Measurements from ENCODE around the gene PLCL2. TPM values are rescaled to one million over a fixed set of nuclear protein-coding genes. Genes with fewer than 3 reads are reported as not detected.

Gene PLCL2
- total RNA-seq, 1 experiment from 2014 or later = 32.1 TPM

- H3K4me1 ChIP-seq (ENCODE audit: insufficient read depth, low read length) = no peaks in the 10 kb centered on the region
- H3K79me2 ChIP-seq (ENCODE audit: insufficient read depth, low read length) = no peaks in the 10 kb centered on the region
- no peak overlapping the region for H2AFZ ChIP-seq (ENCODE audit: low read length)
- no peaks in the 10 kb centered on the region for H4K20me1 ChIP-seq (ENCODE audit: control insufficient read depth, insufficient read depth, insufficient read length)
- H3K56ac ChIP-seq (ENCODE audit: insufficient read length, low read depth, low read length) = no peak overlapping the region
- no peak overlapping the region for H2BK15ac ChIP-seq (ENCODE audit: low read depth, low read length)
- H4K8ac ChIP-seq (replicated peaks; ENCODE audit: insufficient read length, low read depth, low read length) = no peak overlapping the region
- no peak overlapping the region for H2BK5ac ChIP-seq (ENCODE audit: insufficient read length, low read length)
- H3K27ac ChIP-seq (ENCODE audit: insufficient read length, low read depth, low read length) = no peak overlapping the region
- no peaks in the 10 kb centered on the region for H3K23me2 ChIP-seq (ENCODE audit: insufficient read length, low read depth, low read length, poor library complexity, severe bottlenecking)
- no peak overlapping the region for H3K14ac ChIP-seq (ENCODE audit: insufficient read depth, low read length)
- H2BK120ac ChIP-seq (ENCODE audit: low read depth, low read length, poor library complexity, severe bottlenecking) = no peak overlapping the region
- no peak overlapping the region for H3T11ph ChIP-seq (ENCODE audit: low read length)
- TF ChIP-seq, protein P1, sequence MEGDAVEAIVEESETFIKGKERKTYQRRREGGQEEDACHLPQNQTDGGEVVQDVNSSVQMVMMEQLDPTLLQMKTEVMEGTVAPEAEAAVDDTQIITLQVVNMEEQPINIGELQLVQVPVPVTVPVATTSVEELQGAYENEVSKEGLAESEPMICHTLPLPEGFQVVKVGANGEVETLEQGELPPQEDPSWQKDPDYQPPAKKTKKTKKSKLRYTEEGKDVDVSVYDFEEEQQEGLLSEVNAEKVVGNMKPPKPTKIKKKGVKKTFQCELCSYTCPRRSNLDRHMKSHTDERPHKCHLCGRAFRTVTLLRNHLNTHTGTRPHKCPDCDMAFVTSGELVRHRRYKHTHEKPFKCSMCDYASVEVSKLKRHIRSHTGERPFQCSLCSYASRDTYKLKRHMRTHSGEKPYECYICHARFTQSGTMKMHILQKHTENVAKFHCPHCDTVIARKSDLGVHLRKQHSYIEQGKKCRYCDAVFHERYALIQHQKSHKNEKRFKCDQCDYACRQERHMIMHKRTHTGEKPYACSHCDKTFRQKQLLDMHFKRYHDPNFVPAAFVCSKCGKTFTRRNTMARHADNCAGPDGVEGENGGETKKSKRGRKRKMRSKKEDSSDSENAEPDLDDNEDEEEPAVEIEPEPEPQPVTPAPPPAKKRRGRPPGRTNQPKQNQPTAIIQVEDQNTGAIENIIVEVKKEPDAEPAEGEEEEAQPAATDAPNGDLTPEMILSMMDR (conservative IDR thresholded peaks at IDR 0.05) = no peak
- H3K18ac ChIP-seq (ENCODE audit: insufficient read length, low read depth, low read length) = no peak overlapping the region
- no peak overlapping the region for H4K5ac ChIP-seq (ENCODE audit: insufficient read length, low read depth, low read length)
- H4K91ac ChIP-seq (ENCODE audit: insufficient read length, low read depth, low read length) = no peak overlapping the region
- no peak overlapping the region for H2BK12ac ChIP-seq (ENCODE audit: insufficient read length, low read depth, low read length)
- H3K9me3 Mint-ChIP-seq = no peaks in the 10 kb centered on the region
- no peak overlapping the region for H3K4ac ChIP-seq (ENCODE audit: low read depth, low read length)
- no CpG with 5 or more reads among the region's 6 CpGs for WGBS (ENCODE audit: extremely low coverage, insufficient read length, low lambda C conversion rate)
- no peak overlapping the region for H3K4me3 Mint-ChIP-seq
- no peaks in the 10 kb centered on the region for H3K79me1 ChIP-seq (ENCODE audit: insufficient read depth, low read depth, low read length, poor library complexity, severe bottlenecking)
- DNase-seq = no peak
- no peaks in the 10 kb centered on the region for H3K27me3 Mint-ChIP-seq (ENCODE audit: low read depth)
- no peak overlapping the region for H3K4me2 ChIP-seq (ENCODE audit: insufficient read depth, insufficient read length, low read length)
- no peaks in the 10 kb centered on the region for H3K27me3 ChIP-seq (ENCODE audit: insufficient read depth, low read length)
- no peaks in the 10 kb centered on the region for H3K9me3 ChIP-seq (ENCODE audit: control insufficient read depth, low read depth, low read length)
- H2BK20ac ChIP-seq (ENCODE audit: low read depth, low read length, poor library complexity, severe bottlenecking) = no peak overlapping the region
- peaks cover 0 to 6% (median 0%) of the 10 kb centered on the region in 3 experiments; a peak in 2 of 7 replicates for H3K36me3 Mint-ChIP-seq (ENCODE audit: insufficient read depth in 1 of 3, low read depth in 3 of 3)
- no peak overlapping the region for H3K23ac ChIP-seq (ENCODE audit: insufficient read length, low read depth, low read length)
- H3K9ac ChIP-seq (ENCODE audit: extremely low read depth, insufficient read length, low read length) = no peak overlapping the region
- peaks cover 8 to 13% of the 10 kb centered on the region in 2 experiments for H3K4me1 Mint-ChIP-seq
- no peak overlapping the region for H2AK5ac ChIP-seq (ENCODE audit: insufficient read length, low read length)
- H3K27ac Mint-ChIP-seq = peak overlapping the region in 1 of 3 experiments; percentile 15; a peak in 1 of 7 replicates
These were observed 138.4 kb downstream of the PLCL2 start for GRCh38 chr3:17023006-17023664.
